ENCODE measurements around the gene GLP1R. TPM values are rescaled to one million over a fixed set of nuclear protein-coding genes. Genes with fewer than 3 reads are reported as not detected.

The GLP1R gene
- total RNA-seq, 1 donor from 2014 or later = not detected

GRCh38 chr6:39095578-39095977 lies 47.0 kb downstream of the GLP1R start:
- no peak overlapping the region for H3K27ac ChIP-seq
- DNase-seq (ENCODE audit: low spot score in 2 of 2) = no peak
- H3K27me3 ChIP-seq = no peaks in the 10 kb centered on the region
- no peaks in the 10 kb centered on the region for H3K9me3 ChIP-seq
- no peaks in the 10 kb centered on the region for H3K36me3 ChIP-seq
- no peak for TF ChIP-seq CTCF (IDR thresholded peaks at IDR 0.05)
- H3K4me3 ChIP-seq = no peak overlapping the region
- no peaks in the 10 kb centered on the region for H3K4me1 ChIP-seq
- intact Hi-C loops (cut with DNase I) = no loop called here

GRCh38 chr6:39100358-39100757 lies 51.8 kb downstream of the GLP1R start:
- Histone ChIP-seq H3K36me3 (peaks cover 5 to 11% of the 10 kb centered on the region in 2 donors), H3K27ac (no peak overlapping the region), H3K9me3 (no peaks in the 10 kb centered on the region), H3K27me3 (no peaks in the 10 kb centered on the region), H3K4me3 (no peak overlapping the region), H3K4me1 (no peaks in the 10 kb centered on the region)
- no peak for DNase-seq (ENCODE audit: low spot score in 2 of 2)
- intact Hi-C loops (cut with DNase I) = no loop called here
- TF ChIP-seq CTCF (IDR thresholded peaks at IDR 0.05) = no peak

GRCh38 chr6:39102071-39102820 lies 53.7 kb downstream of the GLP1R start:
- no peaks in the 10 kb centered on the region for H3K27me3 ChIP-seq
- TF ChIP-seq CTCF (IDR thresholded peaks at IDR 0.05) = no peak
- H3K4me1 ChIP-seq = no peaks in the 10 kb centered on the region
- no peaks in the 10 kb centered on the region for H3K9me3 ChIP-seq
- intact Hi-C loops (cut with DNase I) = no loop called here
- H3K36me3 ChIP-seq = peaks cover 9 to 13% of the 10 kb centered on the region in 2 donors
- no peak overlapping the region for H3K4me3 ChIP-seq
- no peak overlapping the region for H3K27ac ChIP-seq
- DNase-seq (ENCODE audit: low spot score in 2 of 2) = no peak

- H3K36me3 ChIP-seq = peaks cover 9 to 13% of the 10 kb centered on the region in 2 donors
- H3K4me3 ChIP-seq = no peak overlapping the region
- intact Hi-C loops (cut with DNase I) = no loop called here
- DNase-seq (ENCODE audit: low spot score in 2 of 2) = no peak
- no peaks in the 10 kb centered on the region for H3K27me3 ChIP-seq
- TF ChIP-seq CTCF (IDR thresholded peaks at IDR 0.05) = no peak
- H3K27ac ChIP-seq = no peak overlapping the region
- no peaks in the 10 kb centered on the region for H3K4me1 ChIP-seq
- no peaks in the 10 kb centered on the region for H3K9me3 ChIP-seq
Measured at GRCh38 chr6:39102821-39103136, 54.2 kb downstream of the GLP1R start.

- peaks cover 17 to 19% of the 10 kb centered on the region in 2 donors for H3K36me3 ChIP-seq
- H3K27ac ChIP-seq = no peak overlapping the region
- no peaks in the 10 kb centered on the region for H3K4me1 ChIP-seq
- H3K27me3 ChIP-seq = no peaks in the 10 kb centered on the region
- no peaks in the 10 kb centered on the region for H3K9me3 ChIP-seq
- no peak for DNase-seq (ENCODE audit: low spot score in 2 of 2)
- intact Hi-C loops (cut with DNase I) = no loop called here
- TF ChIP-seq CTCF (IDR thresholded peaks at IDR 0.05) = no peak
- no peak overlapping the region for H3K4me3 ChIP-seq
Measured at GRCh38 chr6:39104528-39104927, 55.9 kb downstream of the GLP1R start.

GRCh38 chr6:39107034-39107433 lies 58.5 kb downstream of the GLP1R start:
- Histone ChIP-seq H3K4me3 (no peak overlapping the region), H3K4me1 (no peaks in the 10 kb centered on the region), H3K27ac (no peak overlapping the region), H3K27me3 (no peaks in the 10 kb centered on the region), H3K36me3 (peaks cover 19 to 27% of the 10 kb centered on the region in 2 donors), H3K9me3 (no peaks in the 10 kb centered on the region)
- intact Hi-C loops (cut with DNase I) = no loop called here
- TF ChIP-seq CTCF (IDR thresholded peaks at IDR 0.05) = no peak
- DNase-seq (ENCODE audit: low spot score in 2 of 2) = no peak
